Fibroblast of the conjunctiva (primary cell): ENCODE results near the gene OAS3.

Experiments used
- DNase-seq: peaks from one replicate; pipeline ENCODE4 v3.0.0-alpha.2; 2010; ENCODE audit warnings: low read depth

OAS3 gene

GRCh38 chr12:113021500-113021899 lies 83.2 kb downstream of the OAS3 start:
- no peak for DNase-seq
